HL-60/S4 (cell line): Measurements from ENCODE around the gene SPATA25.

Source experiments
- in situ Hi-C: fragments of 300-500 bp; cut with MboI; formaldehyde crosslinking; loops from 2 replicates; pipeline ENCODE4 v1.14.3; 2022; ENCODE audit warnings: low sequenced_read_pairs

SPATA25 gene

DNA sequence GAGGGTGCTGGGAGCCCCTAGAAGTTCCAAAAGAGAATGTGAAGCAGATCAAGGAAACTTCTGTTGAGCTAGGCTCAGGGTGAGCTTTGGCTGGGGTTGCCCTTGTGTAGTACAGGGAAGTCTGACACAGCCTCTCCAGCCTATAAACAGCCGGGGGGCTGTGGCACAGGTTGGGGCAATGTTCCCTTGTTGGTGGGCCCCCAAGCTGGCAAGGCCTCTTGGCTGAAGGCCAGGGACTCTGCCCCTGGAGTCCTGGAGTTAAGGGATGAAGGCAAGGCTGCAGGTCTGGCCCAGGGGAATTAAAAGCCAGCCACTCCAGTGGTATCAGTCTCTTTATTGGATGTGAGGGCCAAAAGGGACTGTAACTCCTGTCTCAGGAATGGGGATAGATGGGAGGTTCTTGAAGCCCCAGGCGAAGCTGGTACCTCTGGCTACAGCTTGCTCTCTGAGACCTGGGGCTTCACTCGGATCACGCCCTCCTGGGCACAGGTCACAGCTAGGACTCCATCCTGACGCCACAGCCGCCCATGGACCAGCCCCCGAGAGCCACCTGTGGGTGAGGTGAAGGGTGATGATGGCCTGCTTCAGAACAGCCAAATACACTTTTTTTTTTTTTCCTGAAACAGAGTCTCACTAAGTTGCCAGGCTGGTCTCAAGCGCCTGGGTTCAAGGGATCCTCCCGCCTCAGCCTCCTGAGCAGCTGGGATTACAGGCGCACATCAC, 45.9 kb downstream of the SPATA25 start:
- in situ Hi-C loops: no loop called here

DNA sequence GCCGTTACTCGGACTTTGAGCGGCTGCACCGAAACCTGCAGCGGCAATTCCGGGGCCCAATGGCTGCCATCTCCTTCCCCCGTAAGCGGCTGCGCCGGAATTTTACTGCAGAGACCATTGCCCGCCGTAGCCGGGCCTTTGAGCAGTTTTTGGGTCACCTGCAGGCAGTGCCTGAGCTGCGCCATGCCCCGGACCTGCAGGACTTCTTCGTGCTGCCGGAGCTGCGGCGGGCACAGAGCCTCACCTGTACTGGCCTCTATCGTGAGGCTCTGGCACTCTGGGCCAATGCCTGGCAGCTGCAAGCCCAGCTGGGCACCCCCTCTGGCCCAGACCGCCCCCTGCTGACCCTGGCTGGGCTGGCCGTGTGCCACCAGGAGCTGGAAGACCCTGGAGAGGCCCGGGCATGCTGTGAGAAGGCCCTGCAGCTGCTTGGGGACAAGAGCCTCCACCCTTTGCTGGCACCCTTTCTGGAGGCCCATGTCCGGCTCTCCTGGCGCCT, 46.7 kb downstream of the SPATA25 start:
- in situ Hi-C loops: no loop called here

DNA sequence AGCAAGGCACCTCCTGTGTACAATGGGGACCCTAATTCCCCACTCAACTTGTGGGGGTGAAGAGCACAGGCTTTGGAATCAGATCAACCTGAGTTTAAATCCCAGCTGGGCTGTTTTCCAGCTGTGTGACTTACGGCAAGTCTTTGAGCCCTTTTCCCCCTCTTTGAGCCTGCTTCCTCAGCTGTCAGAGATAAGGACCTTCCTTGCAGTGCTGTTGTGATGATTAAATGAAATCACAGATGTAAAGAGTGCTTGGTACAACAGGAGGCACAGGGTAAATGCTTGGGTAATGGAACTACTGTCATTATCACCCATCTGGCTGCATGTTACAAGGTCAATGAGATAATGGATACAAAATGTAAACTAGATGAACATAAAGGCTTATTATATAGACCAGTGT, 50.6 kb downstream of the SPATA25 start:
- in situ Hi-C loops: no loop called here
